Measurements from ENCODE around the gene GCG. TPM values are rescaled to one million over a fixed set of nuclear protein-coding genes. Genes with fewer than 3 reads are reported as not detected.
A peak's percentile ranks its signal among the peaks of the same experiment; 100 is the strongest.

The GCG gene
- total RNA-seq, 1 donor from 2014 or later, result not detected

DNA sequence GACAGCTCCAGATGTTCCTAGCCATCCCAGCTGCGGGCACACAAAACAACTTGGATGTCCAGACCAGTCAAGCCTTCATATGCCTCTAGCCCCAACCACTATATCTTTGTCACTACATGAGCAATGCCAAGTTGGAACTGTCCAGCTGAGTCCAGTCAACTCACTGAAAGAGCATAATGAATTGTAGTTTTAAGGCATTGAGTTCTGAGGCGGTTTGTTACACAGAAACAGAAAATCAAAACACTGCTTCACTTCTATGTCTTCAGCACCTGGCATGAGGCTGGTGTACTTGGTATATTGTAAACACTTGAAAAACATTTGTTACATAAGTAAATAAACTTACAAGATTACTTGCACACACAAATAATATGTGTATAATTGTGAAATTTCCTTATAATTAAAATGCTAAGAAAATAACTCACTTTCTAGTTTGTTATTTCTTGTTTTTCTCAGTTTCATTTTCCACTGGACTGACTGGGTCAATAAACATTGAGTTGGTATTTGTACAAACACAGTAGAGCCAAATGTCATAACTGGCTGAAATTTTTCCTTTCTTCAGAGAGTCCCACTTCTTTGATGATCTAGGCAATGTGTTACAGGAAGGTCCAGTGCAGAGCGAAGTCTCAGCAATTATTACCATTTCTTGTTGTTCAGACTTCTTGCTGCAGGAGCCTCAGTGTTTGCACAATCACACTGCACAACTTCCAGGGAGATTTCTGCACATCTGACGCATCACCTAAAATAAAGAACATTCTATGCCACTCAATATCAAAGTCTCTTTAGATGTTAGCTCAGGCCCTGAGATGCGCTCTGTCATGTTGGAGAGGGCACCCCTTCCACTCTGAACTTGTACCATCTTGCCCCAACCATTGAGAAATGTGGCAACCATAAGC, 39.8 kb downstream of the GCG start:
- intact Hi-C loops (cut with DNase I), result no loop called here
- DNase-seq (ENCODE audit: low spot score) (no peak), ATAC-seq (no peak)

DNA sequence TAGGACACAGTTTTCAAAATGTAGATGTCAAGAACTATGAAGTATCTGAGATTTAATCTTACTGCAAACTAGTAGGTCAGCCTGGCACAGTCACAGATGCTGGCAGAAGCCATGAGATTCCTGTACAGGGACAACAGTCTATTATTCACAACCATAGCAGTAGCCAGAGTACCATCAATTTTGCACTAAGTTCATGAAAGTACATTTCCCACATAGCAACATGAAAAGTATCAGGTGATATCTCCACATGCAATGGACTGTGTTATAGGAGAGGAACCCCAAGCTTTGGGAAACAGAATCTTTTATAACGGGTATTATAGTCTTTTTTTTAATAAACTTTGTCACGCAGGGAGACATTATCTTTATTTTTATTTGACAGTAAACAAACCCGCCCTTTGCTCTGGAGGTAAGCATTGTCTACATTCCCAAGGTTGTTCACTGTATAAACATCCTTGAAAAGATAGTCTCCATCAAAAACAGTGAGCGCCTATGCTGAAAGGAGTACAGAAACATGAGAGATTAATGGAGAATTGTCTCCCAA, 44.6 kb downstream of the GCG start:
- no peak for ATAC-seq

DNA sequence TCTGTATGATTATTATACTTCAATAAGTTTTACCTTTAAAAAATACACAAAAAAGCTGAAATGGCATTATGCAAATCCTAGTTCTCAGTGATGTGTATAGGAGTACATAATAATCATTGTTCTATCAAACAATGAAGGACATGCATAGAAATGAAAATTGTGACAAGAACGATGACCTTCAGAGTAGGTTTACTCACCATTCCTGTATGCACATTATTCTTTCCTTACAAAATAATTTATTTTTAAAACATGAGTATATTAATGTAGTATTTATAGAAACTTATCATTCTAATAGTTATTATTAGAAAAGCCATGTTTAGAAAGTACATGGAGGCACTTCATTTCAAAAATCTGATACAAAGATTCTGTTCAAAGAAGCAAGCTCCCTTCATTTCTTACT, 45.3 kb downstream of the GCG start:
- DNase-seq (ENCODE audit: low spot score) (no peak), ATAC-seq (no peak)
- intact Hi-C loops (cut with DNase I), result no loop called here

More for the DNA sequence above, 44.6 kb downstream of the GCG start:
- DNase-seq (ENCODE audit: low spot score), result no peak
- intact Hi-C loops (cut with DNase I), result no loop called here

GRCh38 chr2:162106146-162106551, 45.9 kb downstream of the GCG start:
- no peak for DNase-seq (ENCODE audit: low spot score)
- intact Hi-C loops (cut with DNase I), result no loop called here
- ATAC-seq, result peak; percentile 68

DNA sequence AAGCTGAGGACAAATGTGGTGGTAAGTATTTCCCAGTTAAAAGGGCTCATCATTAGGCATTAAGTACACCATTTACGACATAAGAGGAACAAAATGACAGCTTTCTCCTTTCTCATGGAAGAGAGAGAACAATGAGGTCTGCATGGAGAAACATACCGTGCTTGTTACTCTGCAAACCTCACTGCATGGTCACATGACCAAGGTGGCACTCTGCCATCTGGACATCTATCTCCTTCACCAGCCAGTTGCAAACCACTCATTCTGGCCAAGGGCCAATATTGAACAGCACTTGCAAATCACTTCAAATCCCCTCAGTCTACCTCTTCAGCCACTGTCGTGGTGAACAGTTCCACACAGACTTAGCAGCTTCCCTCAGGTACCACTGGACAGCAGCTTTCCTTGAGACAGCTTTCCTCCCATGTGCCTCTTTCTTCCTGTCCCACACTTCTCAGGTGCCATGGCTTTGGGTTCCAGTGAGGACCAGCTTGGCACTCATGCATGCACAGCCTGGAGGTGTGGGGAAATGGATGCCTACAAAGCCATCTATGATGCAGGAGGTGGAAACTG, 48.5 kb downstream of the GCG start:
- intact Hi-C loops (cut with DNase I), result no loop called here
- DNase-seq (ENCODE audit: low spot score) (no peak), ATAC-seq (no peak)

GRCh38 chr2:162100579-162100978, 51.5 kb downstream of the GCG start:
- intact Hi-C loops (cut with DNase I), result no loop called here
- no peak for DNase-seq (ENCODE audit: low spot score)

GRCh38 chr2:162099836-162100235, 52.2 kb downstream of the GCG start:
- ATAC-seq, result no peak
- intact Hi-C loops (cut with DNase I), result no loop called here
- DNase-seq (ENCODE audit: low spot score), result no peak

More at GRCh38 chr2:162100579-162100978, 51.5 kb downstream of the GCG start:
- ATAC-seq, result no peak

Other genes starting within 250 kb of the GCG start
- 11.8 TPM for gene DPP4, start 78.0 kb downstream of the GCG start, total RNA-seq
- 10.4 TPM for gene FAP, start 91.2 kb upstream of the GCG start, total RNA-seq
- 21.0 TPM for gene IFIH1, start 166.4 kb upstream of the GCG start, total RNA-seq
- gene GCA, start 191.9 kb upstream of the GCG start, total RNA-seq, result 35.7 TPM

All from sciatic nerve (tissue), 2 donors.